HepG2 (cell line): ENCODE measurements around the gene AHRR. TPM values are rescaled to one million over a fixed set of nuclear protein-coding genes. Genes with fewer than 3 reads are reported as not detected.
"Not testable (repeated sequence)": the region's sequence is repeated elsewhere in the genome, so short reads cannot be mapped to it uniquely, and the experiment has no call there.

Source experiments
- ATAC-seq: fragments of 200-7000 bp; cut with Tn5 transposase; 3 replicates; pipeline ENCODE4 v1.9.1; 2020; ENCODE audit warnings: mild to moderate bottlenecking, moderate library complexity
- BruUV-seq: library from RNA; stranded (reverse); fragments of 400-500 nt; replicated peaks from 2 replicates; lab custom pipeline; 2021; lab: Mats Ljungman, UMichigan
- CTCF ChIA-PET: fragments of 300-600 bp; formaldehyde crosslinking; extraction: SDS; loops from one replicate; lab custom pipeline; 2021; ENCODE audit warnings: low total read pairs, inconsistent platforms, low intra/inter-chr PET ratio; lab: Yijun Ruan, JAX
- POLR2A ChIA-PET: fragments of 350-600 bp; sonication (Branson Sonifier 250); formaldehyde crosslinking; loops from one replicate; lab custom pipeline; 2020; ENCODE audit warnings: antibody characterized with exemption, inconsistent platforms; lab: Yijun Ruan, JAX
- DNase-seq: peaks from one replicate; pipeline ENCODE4 v3.0.0-alpha.2; 2015; ENCODE audit warnings: low spot score
- FAIRE-seq: peaks from 3 replicates; lab custom pipeline; 2011; peaks lifted over from hg19 to GRCh38; lab: Jason Lieb, UNC
- H2AFZ ChIP-seq: one replicate; pipeline ENCODE4 v1.6.1; 2011; ENCODE audit warnings: low read length, inconsistent platforms
- H3K27ac ChIP-seq: fragments of 300-600 bp; 3 replicates; pipeline ENCODE4 v1.8.0; 2011; ENCODE audit warnings: mixed run types, mild to moderate bottlenecking, mixed read lengths, low read length, inconsistent platforms; ENCODE audit not compliant: insufficient read depth; ENCODE audit errors: extremely low read length
- H3K27me3 ChIP-seq, 2 experiments: fragments of 200-600 bp in 1 of 2; 2 replicates in 1 of 2; 3 replicates in 1 of 2; pipeline versions ENCODE4 v1.6.0 to v1.8.0; 2011; ENCODE audit warnings: low read length in 2 of 2, mild to moderate bottlenecking in 2 of 2, moderate library complexity in 2 of 2, inconsistent platforms in 1 of 2; ENCODE audit not compliant: insufficient read depth in 2 of 2, control insufficient read depth in 1 of 2
- H3K36me3 ChIP-seq, 2 experiments: fragments of 200-600 bp in 1 of 2; replicated peaks in 1 of 2; 2 replicates in 1 of 2; 3 replicates in 1 of 2; pipeline versions ENCODE4 v1.5.1 to v1.8.0; 2011; ENCODE audit warnings: low read length in 2 of 2, inconsistent platforms in 1 of 2; ENCODE audit not compliant: insufficient read depth in 2 of 2, control insufficient read depth in 1 of 2
- H3K4me1 ChIP-seq: 2 replicates; pipeline ENCODE4 v1.5.1; 2012; ENCODE audit warnings: low read length, inconsistent platforms; ENCODE audit not compliant: insufficient read depth
- H3K4me2 ChIP-seq: 2 replicates; pipeline ENCODE4 v1.6.0; 2011; ENCODE audit warnings: low read depth, low read length, inconsistent platforms
- H3K4me3 ChIP-seq, 3 experiments: fragments of 200-600 bp in 1 of 3; sonication (generic), shearing (Covaris generic) in 1 of 3; replicated peaks in 1 of 3; 2 replicates each; pipeline ENCODE4 v1.5.1; 2011 to 2016; ENCODE audit warnings: low read length in 3 of 3, inconsistent platforms in 2 of 3, low read depth in 2 of 3, mild to moderate bottlenecking in 2 of 3, control low read depth in 1 of 3, mixed read lengths in 1 of 3; ENCODE audit not compliant: insufficient read depth in 1 of 3
- H3K79me2 ChIP-seq: one replicate; pipeline ENCODE4 v1.6.1; 2011; ENCODE audit warnings: low read length, inconsistent platforms; ENCODE audit not compliant: insufficient read depth
- H3K9ac ChIP-seq: 2 replicates; pipeline ENCODE4 v1.6.0; 2011; ENCODE audit warnings: mild to moderate bottlenecking, low read depth, low read length, inconsistent platforms; ENCODE audit not compliant: insufficient read depth
- H3K9me3 ChIP-seq: 2 replicates; pipeline ENCODE4 v1.5.1; 2012; ENCODE audit warnings: mild to moderate bottlenecking, low read length
- H4K20me1 ChIP-seq: 2 replicates; pipeline ENCODE4 v1.6.0; 2011; ENCODE audit warnings: inconsistent platforms, mild to moderate bottlenecking, low read length, moderate library complexity; ENCODE audit not compliant: insufficient read depth
- SNAPC4 ChIP-seq: sonication (generic); formaldehyde crosslinking; IDR thresholded peaks from 2 replicates; pipeline ENCODE4 v1.4.0; 2020; ENCODE audit warnings: mild to moderate bottlenecking, missing genetic modification reagents
- whole genome bisulfite sequencing: methylation state at CpG from one replicate; pipeline ENCODE4 v1.1.6; 2017; ENCODE audit warnings: low lambda C conversion rate; 5-methylcytosine and 5-hydroxymethylcytosine counted together
- in situ Hi-C: cut with HindIII; loops from 2 replicates; pipeline ENCODE4 v1.10.0; 2017; ENCODE audit warnings: low pct_unique_long_range_greater_than_20kb; ENCODE audit not compliant: extremely low pct_ligation_motif_present
- intact Hi-C: fragments of 100-400 bp; cut with micrococcal nuclease; formaldehyde crosslinking; loops from one replicate; pipeline ENCODE4 v1.10.0; 2022; ENCODE audit not compliant: unreplicated experiment
- polyA plus RNA-seq, 8 experiments: library from polyadenylated mRNA; depleted of rRNA in 3 of 8; stranded (reverse) in 7 of 8; unstranded in 1 of 8; fragments of >200 nt; fragmentation: Illumina TruSeq in 4 of 8; extraction: Trizol in 4 of 8; gene quantifications; 2 replicates each; pipeline versions ENCODE4 v1.2.1 to v1.2.3, GENCODE V29; 2011 to 2016; ENCODE audit warnings: low read depth in 4 of 8, missing spikeins in 1 of 8, mixed read lengths in 1 of 8; ENCODE audit not compliant: insufficient read depth in 1 of 8
- total RNA-seq, 5 experiments: library from RNA; depleted of rRNA; stranded (reverse); fragments of >200 nt; fragmentation: Illumina TruSeq; extraction: Trizol; gene quantifications; 2 replicates each; pipeline ENCODE4 v1.2.3, GENCODE V29; 2016; ENCODE audit warnings: low read depth in 1 of 5

AHRR gene
- total and polyA plus RNA-seq, 2 of the 13 experiments (the other 11 are each of a cell fraction or from before 2014, with no cell fraction given) = 0.28 to 0.35 TPM

GRCh38 chr5:297991-298736, 23.4 kb upstream of the AHRR start:
- H3K4me3 ChIP-seq, ATAC-seq, H2AFZ ChIP-seq, H4K20me1 ChIP-seq, H3K27ac ChIP-seq, H3K9ac ChIP-seq, H3K79me2 ChIP-seq, H3K9me3 ChIP-seq, POLR2A ChIA-PET, FAIRE-seq, intact Hi-C loops, H3K4me2 ChIP-seq, H3K36me3 ChIP-seq, BruUV-seq, DNase-seq, in situ Hi-C loops, H3K4me1 ChIP-seq, CTCF ChIA-PET, H3K27me3 ChIP-seq: not testable (repeated sequence)
- 94% methylated on average over 8 of the region's 14 CpGs for WGBS

- H4K20me1 ChIP-seq = no peaks in the 10 kb centered on the region
- CTCF ChIA-PET = no interaction called here
- BruUV-seq = no TSS peak
- no peaks in the 10 kb centered on the region; a peak in 1 of 5 replicates for H3K36me3 ChIP-seq
- H2AFZ ChIP-seq = no peak overlapping the region
- no peak overlapping the region for H3K27ac ChIP-seq
- H3K9me3 ChIP-seq = no peaks in the 10 kb centered on the region
- ATAC-seq = no peak
- no peak overlapping the region for H3K9ac ChIP-seq
- no peak for DNase-seq
- no peak for TF ChIP-seq SNAPC4 (CRISPR knock-in tag)
- TF ChIP-seq, all 625 proteins: peak for 0
- in situ Hi-C loops = no loop called here
- Histone ChIP-seq H3K27me3 (no peaks in the 10 kb centered on the region), H3K4me2 (no peak overlapping the region), H3K4me3 (no peak overlapping the region), H3K4me1 (no peaks in the 10 kb centered on the region), H3K79me2 (no peaks in the 10 kb centered on the region)
- 89% methylated on average over 2 of the region's 2 CpGs for whole genome bisulfite sequencing
- POLR2A ChIA-PET = no interaction called here
- intact Hi-C loops = no loop called here
- FAIRE-seq = no peak
These were observed 22.8 kb upstream of the AHRR start for GRCh38 chr5:298737-299125.

- intact Hi-C loops, POLR2A ChIA-PET, H4K20me1 ChIP-seq, H3K4me3 ChIP-seq, DNase-seq, H3K27me3 ChIP-seq, CTCF ChIA-PET, in situ Hi-C loops, H3K27ac ChIP-seq, H3K79me2 ChIP-seq, H3K4me1 ChIP-seq, ATAC-seq, H3K4me2 ChIP-seq, H2AFZ ChIP-seq, FAIRE-seq, H3K36me3 ChIP-seq, H3K9me3 ChIP-seq, H3K9ac ChIP-seq, BruUV-seq: not testable (repeated sequence)
- no CpG with 5 or more reads among the region's 5 CpGs for WGBS
These were observed 21.6 kb upstream of the AHRR start for GRCh38 chr5:299921-300320.
